Liver (tissue), 9 donors: ENCODE data around the gene MLH1. TPM values are rescaled to one million over a fixed set of nuclear protein-coding genes. Genes with fewer than 3 reads are reported as not detected.

Experiments used
- DNase-seq: peaks from one replicate; pipeline ENCODE4 v3.0.0-alpha.2; 2017; ENCODE audit warnings: low spot score
- H3K27ac ChIP-seq, 2 donors: one replicate each; pipeline ENCODE4 v1.7.0; 2013; ENCODE audit warnings: inconsistent platforms in 2 of 2, low read length in 2 of 2, control low read depth in 1 of 2, low read depth in 1 of 2, mild to moderate bottlenecking in 1 of 2
- H3K27me3 ChIP-seq, 4 donors: one replicate each; pipeline versions ENCODE4 v1.6.1 to v1.7.0; 2013; ENCODE audit warnings: low read length in 3 of 4, inconsistent platforms in 1 of 4, mild to moderate bottlenecking in 1 of 4, moderate library complexity in 1 of 4; ENCODE audit not compliant: control insufficient read depth in 4 of 4, insufficient read depth in 4 of 4
- H3K36me3 ChIP-seq, 4 donors: one replicate each; pipeline versions ENCODE4 v1.6.1 to v1.7.0; 2013; ENCODE audit warnings: low read length in 3 of 4, mild to moderate bottlenecking in 3 of 4, low read depth in 1 of 4, moderate library complexity in 1 of 4; ENCODE audit not compliant: control insufficient read depth in 4 of 4, insufficient read depth in 3 of 4
- H3K4me1 ChIP-seq, 4 donors: one replicate each; pipeline versions ENCODE4 v1.6.1 to v1.7.0; 2013; ENCODE audit warnings: low read length in 3 of 4, mild to moderate bottlenecking in 3 of 4, moderate library complexity in 1 of 4; ENCODE audit not compliant: control insufficient read depth in 4 of 4, insufficient read depth in 4 of 4
- H3K4me3 ChIP-seq, 3 donors: one replicate each; pipeline versions ENCODE4 v1.6.1 to v1.7.0; 2013; ENCODE audit warnings: low read length in 3 of 3, control low read depth in 1 of 3, low read depth in 1 of 3, mild to moderate bottlenecking in 1 of 3
- H3K9ac ChIP-seq, 2 donors: one replicate each; pipeline ENCODE4 v1.7.0; 2013; ENCODE audit warnings: low read length in 2 of 2, mild to moderate bottlenecking in 2 of 2, moderate library complexity in 2 of 2, control low read depth in 1 of 2, low read depth in 1 of 2
- H3K9me3 ChIP-seq, 4 donors: one replicate each; pipeline versions ENCODE4 v1.6.1 to v1.7.0; 2013; ENCODE audit warnings: low read length in 3 of 4; ENCODE audit not compliant: control insufficient read depth in 4 of 4
- ATF3 ChIP-seq: IDR thresholded peaks from 2 replicates; pipeline ENCODE4 v1.6.1; 2016; ENCODE audit warnings: antibody characterized with exemption
- FOXA1 ChIP-seq: IDR thresholded peaks from 2 replicates; pipeline ENCODE4 v1.6.1; 2016; ENCODE audit warnings: antibody characterized with exemption
- FOXA2 ChIP-seq: IDR thresholded peaks from 2 replicates; pipeline ENCODE4 v1.6.1; 2016; ENCODE audit warnings: antibody characterized with exemption
- GABPA ChIP-seq, 2 donors: IDR thresholded peaks in 1 of 2; conservative IDR thresholded peaks in 1 of 2; 2 replicates each; pipeline ENCODE4 v1.6.1; 2016; ENCODE audit warnings: antibody characterized with exemption in 2 of 2, mild to moderate bottlenecking in 1 of 2, moderate library complexity in 1 of 2
- HNF4A ChIP-seq, 2 donors: conservative IDR thresholded peaks; 2 replicates each; pipeline ENCODE4 v1.6.1; 2016; ENCODE audit warnings: antibody characterized with exemption in 2 of 2, mild to moderate bottlenecking in 2 of 2
- MAX ChIP-seq: IDR thresholded peaks from 2 replicates; pipeline ENCODE4 v1.6.1; 2016; ENCODE audit warnings: antibody characterized with exemption
- NR2F2 ChIP-seq: IDR thresholded peaks from 2 replicates; pipeline ENCODE4 v1.6.1; 2016; ENCODE audit warnings: antibody characterized with exemption
- RAD21 ChIP-seq, 2 donors: IDR thresholded peaks; 2 replicates each; pipeline ENCODE4 v1.6.1; 2016; ENCODE audit warnings: antibody characterized with exemption in 2 of 2, mild to moderate bottlenecking in 2 of 2
- REST ChIP-seq: IDR thresholded peaks from 2 replicates; pipeline ENCODE4 v1.6.1; 2016; ENCODE audit warnings: antibody characterized with exemption, mild to moderate bottlenecking
- RXRA ChIP-seq, 2 donors: IDR thresholded peaks; 2 replicates each; pipeline ENCODE4 v1.6.1; 2017 to 2018; ENCODE audit warnings: antibody characterized with exemption in 2 of 2, mild to moderate bottlenecking in 1 of 2
- SP1 ChIP-seq: IDR thresholded peaks from 2 replicates; pipeline ENCODE4 v1.6.1; 2018; ENCODE audit warnings: antibody characterized with exemption, mild to moderate bottlenecking
- TAF1 ChIP-seq: conservative IDR thresholded peaks from 2 replicates; pipeline ENCODE4 v1.6.1; 2016; ENCODE audit warnings: antibody characterized with exemption, mild to moderate bottlenecking
- YY1 ChIP-seq: IDR thresholded peaks from 2 replicates; pipeline ENCODE4 v1.6.1; 2016; ENCODE audit warnings: antibody characterized with exemption, mild to moderate bottlenecking
- ZBTB33 ChIP-seq: IDR thresholded peaks from 2 replicates; pipeline ENCODE4 v1.6.1; 2016; ENCODE audit warnings: antibody characterized with exemption
- WGBS: extraction: QIAGEN DNeasy Blood & Tissue Kit; methylation state at CpG from one replicate; pipeline ENCODE4 v1.1.7; 2013; 5-methylcytosine and 5-hydroxymethylcytosine counted together
- polyA plus RNA-seq, 2 donors: library from polyadenylated mRNA; stranded (reverse) in 1 of 2; unstranded in 1 of 2; fragments of 200-250 nt in 1 of 2; fragments of >200 nt in 1 of 2; fragmentation: Nextera tagmentation in 1 of 2; extraction: Ambion mirVana in 1 of 2; gene quantifications; one replicate each; pipeline versions ENCODE4 v1.2.1 to v1.2.3, GENCODE V29; 2013 to 2015
- total RNA-seq, 2 donors: library from RNA; depleted of rRNA; stranded (reverse); fragments of >200 nt; gene quantifications; one replicate each; pipeline ENCODE4 v1.2.3, GENCODE V29; 2014
- donor health status: healthy.
- donor health status: healthy.
- donor health status: healthy.
- donor health status: healthy.
- donor health status: healthy.

Gene MLH1
- total and polyA plus RNA-seq, 4 donors = 9.4 to 34.2 (median 22.5) TPM

- whole genome bisulfite sequencing = 86% methylated on average over 5 of the region's 5 CpGs
- Histone ChIP-seq H3K9ac (no peak overlapping the region), H3K4me1 (peaks cover 0 to 8% (median 6%) of the 10 kb centered on the region in 4 donors), H3K9me3 (no peaks in the 10 kb centered on the region), H3K4me3 (no peak overlapping the region), H3K27ac (no peak overlapping the region), H3K36me3 (peaks cover 7 to 30% (median 20%) of the 10 kb centered on the region in 4 donors), H3K27me3 (no peaks in the 10 kb centered on the region)
- no peak for DNase-seq
- TF ChIP-seq GABPA (IDR thresholded peaks at IDR 0.05 in 1 of 2, conservative IDR thresholded peaks at IDR 0.05 in 1 of 2) = no peak
- TF ChIP-seq RXRA (IDR thresholded peaks at IDR 0.05) = peak in 1 of 2 donors; percentile 26
Observed at GRCh38 chr3:37026851-37027250, 33.5 kb downstream of the MLH1 start.

GRCh38 chr3:37028329-37028728 lies 35.0 kb downstream of the MLH1 start:
- H3K4me1 ChIP-seq = peaks cover 0 to 8% (median 6%) of the 10 kb centered on the region in 4 donors
- H3K36me3 ChIP-seq = peaks cover 7 to 29% (median 21%) of the 10 kb centered on the region in 4 donors
- no peak overlapping the region for H3K27ac ChIP-seq
- 82% methylated on average over 1 of the region's 1 CpG for WGBS
- DNase-seq = peak; percentile 80
- no peak overlapping the region for H3K9ac ChIP-seq
- H3K27me3 ChIP-seq = no peaks in the 10 kb centered on the region
- no peak overlapping the region for H3K4me3 ChIP-seq
- H3K9me3 ChIP-seq = no peaks in the 10 kb centered on the region
- TF ChIP-seq RAD21 (IDR thresholded peaks at IDR 0.05) (peak in 1 of 2 donors; percentile 11), FOXA2 (no peak)

GRCh38 chr3:37029111-37029510 lies 35.8 kb downstream of the MLH1 start:
- Histone ChIP-seq H3K36me3 (peaks cover 7 to 30% (median 18%) of the 10 kb centered on the region in 4 donors), H3K4me3 (no peak overlapping the region), H3K27ac (peak overlapping the region in 1 of 2 donors; percentile 22), H3K27me3 (no peaks in the 10 kb centered on the region), H3K9ac (no peak overlapping the region), H3K4me1 (peaks cover 0 to 8% (median 6%) of the 10 kb centered on the region in 4 donors), H3K9me3 (no peaks in the 10 kb centered on the region)
- DNase-seq = no peak
- TF ChIP-seq SP1 (peak; percentile 33), FOXA2 (no peak), HNF4A (conservative IDR thresholded peaks at IDR 0.05) (peak; percentile 42 to 59), ZBTB33 (no peak), YY1 (peak; percentile 34), TAF1 (no peak), RAD21 (IDR thresholded peaks at IDR 0.05) (peak in 1 of 2 donors; percentile 28), NR2F2 (peak; percentile 79)
- WGBS = 93% methylated on average over 1 of the region's 1 CpG

- no peak for DNase-seq
- TF ChIP-seq ATF3 = no peak
- TF ChIP-seq RXRA (IDR thresholded peaks at IDR 0.05) = no peak
- no peak for TF ChIP-seq FOXA1
- TF ChIP-seq REST = no peak
- no peak for TF ChIP-seq HNF4A (conservative IDR thresholded peaks at IDR 0.05)
- TF ChIP-seq MAX = no peak
- H3K27me3 ChIP-seq = no peaks in the 10 kb centered on the region
- peaks cover 0 to 8% (median 6%) of the 10 kb centered on the region in 4 donors for H3K4me1 ChIP-seq
- no peak overlapping the region for H3K9ac ChIP-seq
- H3K36me3 ChIP-seq = peaks cover 7 to 31% (median 17%) of the 10 kb centered on the region in 4 donors
- H3K27ac ChIP-seq = peak overlapping the region in 1 of 2 donors; percentile 7
- no peaks in the 10 kb centered on the region for H3K9me3 ChIP-seq
- no peak overlapping the region for H3K4me3 ChIP-seq
Observed at GRCh38 chr3:37029516-37030163, 36.3 kb downstream of the MLH1 start.
